Epithelial cell of esophagus (primary cell): ENCODE measurements around the gene ACTR2.
A peak's percentile ranks its signal among the peaks of the same experiment; 100 is the strongest.
"Not testable (repeated sequence)": the region's sequence is repeated elsewhere in the genome, so short reads cannot be mapped to it uniquely, and the experiment has no call there.

Experiments used
- DNase-seq: peaks from one replicate; pipeline ENCODE4 v3.0.0; 2010; ENCODE audit warnings: low read depth
- H3K4me3 ChIP-seq: 2 replicates; pipeline ENCODE4 v1.5.1; 2011; ENCODE audit warnings: mild to moderate bottlenecking, low read length, control low read depth
- CTCF ChIP-seq: IDR thresholded peaks from 2 replicates; pipeline ENCODE4 v1.5.1; 2011; ENCODE audit warnings: low read depth, mild to moderate bottlenecking, low read length, control low read depth, inconsistent platforms; ENCODE audit not compliant: insufficient read depth; ENCODE audit errors: missing control alignments

ACTR2 gene

GRCh38 chr2:65228263-65228750 is 676 bp downstream of the ACTR2 start:
- DNase-seq: peak; percentile 34
- H3K4me3 ChIP-seq: peak overlapping the region; percentile 99
- no peak for TF ChIP-seq CTCF

- no peak for TF ChIP-seq CTCF
- H3K4me3 ChIP-seq: no peak overlapping the region
- DNase-seq: peak; percentile 39
These were observed 3.5 kb downstream of the ACTR2 start for GRCh38 chr2:65231121-65231520.

GRCh38 chr2:65231892-65232477 is 4.4 kb downstream of the ACTR2 start:
- no peak overlapping the region for H3K4me3 ChIP-seq
- TF ChIP-seq CTCF: no peak
- peak; percentile 18 for DNase-seq

- TF ChIP-seq CTCF: no peak
- no peak overlapping the region for H3K4me3 ChIP-seq
- DNase-seq: peak; percentile 45
These were observed 5.0 kb downstream of the ACTR2 start for GRCh38 chr2:65232636-65233035.

- peak; percentile 44 for DNase-seq
- TF ChIP-seq CTCF: no peak
- H3K4me3 ChIP-seq: no peak overlapping the region
These were observed 13.0 kb downstream of the ACTR2 start for GRCh38 chr2:65240657-65241056.

GRCh38 chr2:65244452-65244851 is 16.8 kb downstream of the ACTR2 start:
- H3K4me3 ChIP-seq, DNase-seq: not testable (repeated sequence)

GRCh38 chr2:65252640-65253039 is 25.0 kb downstream of the ACTR2 start:
- no peak for TF ChIP-seq CTCF
- no peak overlapping the region for H3K4me3 ChIP-seq
- no peak for DNase-seq
